GM19463 (cell line): Measurements from ENCODE around the gene ZNF827.
A peak's percentile ranks its signal among the peaks of the same experiment; 100 is the strongest.

Experiments
- ATAC-seq: cut with Tn5 transposase; IDR thresholded peaks from one replicate; pipeline ENCODE4 v1.9.1; 2021; ENCODE audit warnings: mild to moderate bottlenecking, moderate library complexity; ENCODE audit not compliant: unreplicated experiment

The ZNF827 gene, protein sequence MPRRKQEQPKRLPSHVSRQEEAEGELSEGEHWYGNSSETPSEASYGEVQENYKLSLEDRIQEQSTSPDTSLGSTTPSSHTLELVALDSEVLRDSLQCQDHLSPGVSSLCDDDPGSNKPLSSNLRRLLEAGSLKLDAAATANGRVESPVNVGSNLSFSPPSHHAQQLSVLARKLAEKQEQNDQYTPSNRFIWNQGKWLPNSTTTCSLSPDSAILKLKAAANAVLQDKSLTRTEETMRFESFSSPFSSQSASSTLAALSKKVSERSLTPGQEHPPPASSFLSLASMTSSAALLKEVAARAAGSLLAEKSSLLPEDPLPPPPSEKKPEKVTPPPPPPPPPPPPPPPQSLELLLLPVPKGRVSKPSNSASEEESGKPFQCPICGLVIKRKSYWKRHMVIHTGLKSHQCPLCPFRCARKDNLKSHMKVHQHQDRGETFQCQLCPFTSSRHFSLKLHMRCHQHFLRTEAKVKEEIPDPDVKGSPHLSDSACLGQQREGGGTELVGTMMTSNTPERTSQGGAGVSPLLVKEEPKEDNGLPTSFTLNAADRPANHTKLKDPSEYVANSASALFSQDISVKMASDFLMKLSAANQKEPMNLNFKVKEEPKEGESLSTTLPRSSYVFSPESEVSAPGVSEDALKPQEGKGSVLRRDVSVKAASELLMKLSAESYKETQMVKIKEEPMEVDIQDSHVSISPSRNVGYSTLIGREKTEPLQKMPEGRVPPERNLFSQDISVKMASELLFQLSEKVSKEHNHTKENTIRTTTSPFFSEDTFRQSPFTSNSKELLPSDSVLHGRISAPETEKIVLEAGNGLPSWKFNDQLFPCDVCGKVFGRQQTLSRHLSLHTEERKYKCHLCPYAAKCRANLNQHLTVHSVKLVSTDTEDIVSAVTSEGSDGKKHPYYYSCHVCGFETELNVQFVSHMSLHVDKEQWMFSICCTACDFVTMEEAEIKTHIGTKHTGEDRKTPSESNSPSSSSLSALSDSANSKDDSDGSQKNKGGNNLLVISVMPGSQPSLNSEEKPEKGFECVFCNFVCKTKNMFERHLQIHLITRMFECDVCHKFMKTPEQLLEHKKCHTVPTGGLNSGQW

GRCh38 chr4:145938618-145939440, at the start of gene ZNF827:
TSS of gene ZNF827 (minus strand) at chr4:145938823. CDS start at chr4:145938407, 416 bp downstream.
- peak; percentile 22 for ATAC-seq

DNA sequence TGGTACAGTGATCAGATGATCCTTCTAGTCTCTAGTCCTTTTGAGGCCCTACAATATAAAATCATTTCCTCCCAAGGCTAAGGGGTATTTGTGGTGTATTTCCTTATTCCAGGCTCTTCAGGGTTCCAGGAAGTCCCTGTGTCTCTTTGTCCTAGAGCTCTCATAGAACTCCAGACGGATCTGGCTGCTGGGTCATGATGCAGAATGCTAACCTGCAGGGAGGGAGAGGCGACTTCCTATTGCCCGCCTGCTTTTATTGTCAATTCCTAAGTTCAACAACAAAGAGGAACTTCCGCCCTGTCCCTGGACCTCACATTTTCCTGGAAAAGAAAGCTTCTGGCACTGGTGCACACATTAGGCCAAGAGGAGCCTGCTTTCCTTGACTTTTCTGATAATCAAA, 45.9 kb upstream of the ZNF827 start:
- ATAC-seq, result no peak

GRCh38 chr4:145982791-145983190, 44.2 kb upstream of the ZNF827 start:
- ATAC-seq, result no peak

DNA sequence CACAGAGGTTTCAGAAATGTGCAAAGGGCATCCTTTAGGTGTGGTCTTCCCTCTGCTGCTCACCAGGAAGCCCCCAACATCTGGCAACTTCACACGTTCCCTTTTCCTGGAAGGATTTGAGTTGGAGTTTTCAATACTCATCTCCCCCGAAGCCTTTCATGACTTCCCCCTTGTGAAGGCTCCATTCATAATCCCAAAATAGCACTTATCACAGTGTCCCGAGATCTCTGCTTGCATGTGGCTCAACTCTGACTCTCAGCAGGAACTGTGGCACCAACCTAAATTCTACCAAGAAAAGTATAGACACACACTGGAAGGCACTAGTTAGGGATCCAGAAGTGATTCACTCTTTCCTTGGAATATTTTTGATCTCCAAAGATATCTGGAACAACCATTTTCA, 40.5 kb upstream of the ZNF827 start:
- ATAC-seq, result no peak

GRCh38 chr4:145976680-145977079, 38.1 kb upstream of the ZNF827 start:
- no peak for ATAC-seq

DNA sequence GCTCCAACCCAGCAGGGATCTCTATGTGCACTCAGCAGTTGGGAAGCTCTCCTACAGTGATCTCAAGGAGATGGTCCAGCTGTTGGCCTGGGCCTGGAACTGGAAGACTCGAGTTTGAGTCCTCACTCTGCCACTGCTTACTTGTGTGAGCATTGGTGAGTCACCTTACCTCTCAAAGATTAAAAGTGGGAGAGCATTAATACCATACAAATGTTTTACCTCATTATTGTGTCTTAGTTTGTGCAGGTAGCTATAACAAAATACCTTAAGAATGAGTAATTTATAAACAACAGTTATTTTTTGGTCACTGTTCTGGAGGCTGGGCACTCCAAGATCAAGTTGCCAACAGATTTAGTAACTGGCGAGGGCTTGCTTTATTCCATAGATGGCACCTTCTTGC, 21.4 kb upstream of the ZNF827 start:
- ATAC-seq, result no peak

DNA sequence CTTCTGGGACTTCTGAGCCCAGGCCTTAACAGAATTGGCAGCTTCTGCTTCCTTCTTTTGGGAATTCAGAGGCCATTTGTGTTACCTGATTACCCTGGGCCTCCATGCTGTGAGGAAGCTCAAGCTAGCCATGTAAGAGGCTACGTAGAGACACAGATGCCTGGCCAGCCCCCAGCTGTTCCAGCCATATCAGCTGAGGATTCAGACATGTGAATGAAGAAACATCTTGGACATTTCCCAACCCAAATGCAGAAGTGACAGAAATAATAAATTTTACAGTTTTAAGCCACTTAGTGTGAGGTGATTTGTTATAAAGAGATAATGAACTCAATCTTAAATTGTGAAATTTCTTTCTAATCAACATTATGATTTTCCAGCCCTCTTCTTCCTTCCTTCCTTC, 18.7 kb upstream of the ZNF827 start:
- no peak for ATAC-seq

- peak; percentile 64 for ATAC-seq
These were observed 17.8 kb upstream of the ZNF827 start for GRCh38 chr4:145956288-145956890.

DNA sequence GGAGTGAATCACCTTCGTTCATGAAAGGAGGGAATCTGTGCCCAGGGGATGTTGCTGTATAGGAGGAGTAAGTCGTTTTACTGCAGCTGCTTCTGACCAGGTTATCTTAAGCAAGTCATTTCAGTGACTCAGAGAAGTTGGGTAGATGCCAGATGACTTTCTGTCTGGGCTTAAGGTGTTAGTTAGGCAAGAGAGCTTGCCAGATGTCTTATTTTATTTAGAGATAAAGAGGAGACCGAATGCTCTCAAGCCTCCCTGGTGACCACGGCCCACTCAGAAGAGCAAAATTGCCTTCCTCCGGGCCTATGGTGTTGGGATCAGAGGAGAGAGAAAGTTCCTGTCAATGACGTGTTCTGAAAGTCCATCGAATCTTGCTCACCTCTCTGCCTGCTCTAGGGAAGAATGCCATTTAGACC, 16.3 kb upstream of the ZNF827 start:
- ATAC-seq, result no peak

GRCh38 chr4:145951931-145952330, 13.3 kb upstream of the ZNF827 start:
- ATAC-seq, result no peak

DNA sequence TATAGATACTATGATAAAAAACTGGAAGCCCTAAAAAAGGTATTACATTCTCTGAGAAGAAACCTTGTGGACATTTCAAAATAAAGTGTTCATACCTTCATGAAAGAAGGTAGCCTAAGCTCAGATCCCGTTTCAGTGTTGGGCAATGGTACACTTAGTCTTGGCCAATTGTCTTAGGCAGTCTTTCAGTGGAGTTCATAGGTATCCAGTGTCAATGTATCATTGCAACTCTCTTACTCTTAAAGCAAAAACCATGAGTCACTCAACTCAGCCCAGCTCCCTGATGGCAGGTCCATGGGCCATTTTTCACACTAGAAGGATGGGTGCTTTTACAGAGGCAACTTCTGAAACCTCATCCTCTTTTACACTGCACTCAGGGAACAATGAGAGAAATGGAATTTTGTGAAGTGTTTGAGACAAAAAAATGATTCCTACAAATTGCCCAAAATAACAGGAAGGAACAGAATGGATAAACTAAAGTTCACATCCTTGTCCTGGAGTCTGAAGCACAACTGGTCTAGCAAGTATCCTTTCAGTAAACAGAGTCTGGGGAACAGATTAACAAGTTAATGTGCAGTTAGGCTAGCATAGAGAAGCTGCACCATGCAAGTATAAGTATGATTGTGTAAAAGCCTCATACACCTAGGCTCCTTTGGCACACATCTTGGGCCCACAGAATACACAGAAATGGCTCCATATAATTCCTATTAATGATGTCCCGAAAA, 7.0 kb upstream of the ZNF827 start:
- no peak for ATAC-seq

DNA sequence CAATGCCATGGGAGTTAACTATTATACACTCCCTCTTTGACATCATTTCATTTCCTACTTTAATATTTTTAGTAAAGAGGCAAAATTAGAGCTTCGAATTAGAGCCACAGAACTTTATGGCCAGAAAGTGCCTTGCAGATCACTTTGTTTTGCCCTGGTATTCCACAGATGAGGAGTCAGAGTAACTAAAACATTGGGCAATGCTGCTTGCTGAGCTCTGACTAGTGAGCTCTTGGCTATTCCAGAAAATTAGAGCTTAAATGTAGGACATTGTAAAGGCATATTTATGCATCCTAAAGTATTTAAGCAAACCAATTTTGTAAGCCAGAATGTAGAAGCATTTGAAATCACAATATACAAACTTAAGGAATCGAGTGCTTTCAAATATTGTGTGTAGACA, 6.3 kb upstream of the ZNF827 start:
- ATAC-seq, result no peak

- no peak for ATAC-seq
These were observed 1.2 kb upstream of the ZNF827 start for GRCh38 chr4:145939856-145940255.

- no peak for ATAC-seq
These were observed 773 bp upstream of the ZNF827 start for GRCh38 chr4:145939441-145939750.

DNA sequence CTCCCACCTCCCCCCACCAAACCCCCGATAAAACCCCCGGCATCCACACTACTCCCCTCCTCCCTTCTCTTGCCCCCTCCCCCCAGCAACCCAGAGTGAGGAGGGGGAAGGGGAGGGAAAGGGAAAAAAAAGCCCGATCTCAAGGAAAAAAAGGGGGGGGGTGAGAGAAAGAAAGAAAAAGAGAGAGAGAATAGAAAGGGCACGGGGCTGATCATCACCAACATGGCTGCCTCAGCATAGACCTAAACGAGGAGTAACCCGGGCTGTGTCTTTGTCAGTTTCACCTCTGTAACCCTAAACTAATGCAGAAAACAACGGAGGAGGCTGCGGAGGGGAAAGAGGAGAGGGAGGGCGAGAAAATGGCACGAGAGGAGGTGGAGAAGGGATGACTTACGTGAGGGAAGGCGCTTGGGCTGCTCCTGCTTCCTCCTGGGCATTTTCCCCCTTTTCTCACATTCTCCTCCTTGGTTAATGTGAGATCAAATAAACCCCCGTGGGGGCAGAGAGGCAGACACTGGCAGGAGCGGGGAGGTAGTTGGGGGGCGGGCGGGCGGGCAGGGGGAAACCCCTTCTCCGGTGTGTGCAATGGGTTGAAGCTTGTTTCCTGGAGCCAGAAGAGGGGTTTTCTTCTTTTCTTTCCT, 532 bp downstream of the ZNF827 start:
- no peak for ATAC-seq

- ATAC-seq, result peak; percentile 13
These were observed 1.4 kb downstream of the ZNF827 start for GRCh38 chr4:145936997-145937901.

- peak; percentile 39 for ATAC-seq
These were observed 2.3 kb downstream of the ZNF827 start for GRCh38 chr4:145936142-145936996.
